Loucy (cell line): Measurements from ENCODE around the gene PCDHGC5.

Source experiments
- EZH2phosphoT487 ChIP-seq: fragments of 200-600 bp; IDR thresholded peaks from 2 replicates; pipeline ENCODE4 v1.6.1; 2018; ENCODE audit warnings: antibody characterized with exemption, mild to moderate bottlenecking, moderate library complexity, borderline replicate concordance
- TF ChIP-seq, protein P1 (sequence below): fragments of 200-600 bp; sonication (generic); conservative IDR thresholded peaks from 2 replicates; pipeline ENCODE4 v1.5.1; 2014; ENCODE audit warnings: mild to moderate bottlenecking, antibody characterized with exemption, low read length

DNA sequence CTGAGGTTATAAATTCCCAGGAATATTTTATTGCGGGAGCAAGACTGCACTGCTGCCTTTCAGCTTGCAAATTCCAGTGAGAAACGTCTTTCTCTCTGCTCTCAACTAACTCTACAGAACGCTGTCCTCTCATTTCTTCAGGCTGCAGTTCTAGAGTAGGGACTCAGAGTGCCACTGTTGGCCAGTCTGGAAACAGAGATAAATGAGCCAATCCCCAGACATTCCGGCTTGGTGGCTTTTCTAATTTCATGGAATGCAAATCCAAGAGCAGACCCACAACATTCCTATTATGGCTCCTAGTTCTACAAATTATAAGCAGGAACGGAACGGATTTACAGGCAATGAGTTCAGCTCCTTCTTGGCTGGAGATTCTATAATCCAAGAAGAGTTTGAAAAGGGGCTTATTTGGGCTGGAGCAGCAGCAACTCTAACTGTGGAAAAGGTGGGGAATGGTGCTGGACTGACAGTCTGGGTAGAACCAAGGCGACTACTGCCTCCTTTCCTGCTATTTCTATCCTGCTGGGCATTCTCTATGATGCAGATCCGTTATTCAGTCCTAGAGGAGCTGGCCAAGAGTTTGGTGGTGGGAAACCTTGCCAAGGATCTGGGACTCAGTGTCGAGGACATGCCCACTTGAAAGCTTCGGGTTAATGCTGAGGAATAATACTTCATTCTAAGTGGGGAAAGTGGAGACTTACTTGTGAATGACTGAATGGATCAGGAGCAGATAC is 49.3 kb upstream of the PCDHGC5 start:
- TF ChIP-seq, protein P1, sequence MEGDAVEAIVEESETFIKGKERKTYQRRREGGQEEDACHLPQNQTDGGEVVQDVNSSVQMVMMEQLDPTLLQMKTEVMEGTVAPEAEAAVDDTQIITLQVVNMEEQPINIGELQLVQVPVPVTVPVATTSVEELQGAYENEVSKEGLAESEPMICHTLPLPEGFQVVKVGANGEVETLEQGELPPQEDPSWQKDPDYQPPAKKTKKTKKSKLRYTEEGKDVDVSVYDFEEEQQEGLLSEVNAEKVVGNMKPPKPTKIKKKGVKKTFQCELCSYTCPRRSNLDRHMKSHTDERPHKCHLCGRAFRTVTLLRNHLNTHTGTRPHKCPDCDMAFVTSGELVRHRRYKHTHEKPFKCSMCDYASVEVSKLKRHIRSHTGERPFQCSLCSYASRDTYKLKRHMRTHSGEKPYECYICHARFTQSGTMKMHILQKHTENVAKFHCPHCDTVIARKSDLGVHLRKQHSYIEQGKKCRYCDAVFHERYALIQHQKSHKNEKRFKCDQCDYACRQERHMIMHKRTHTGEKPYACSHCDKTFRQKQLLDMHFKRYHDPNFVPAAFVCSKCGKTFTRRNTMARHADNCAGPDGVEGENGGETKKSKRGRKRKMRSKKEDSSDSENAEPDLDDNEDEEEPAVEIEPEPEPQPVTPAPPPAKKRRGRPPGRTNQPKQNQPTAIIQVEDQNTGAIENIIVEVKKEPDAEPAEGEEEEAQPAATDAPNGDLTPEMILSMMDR, result no peak
- TF ChIP-seq EZH2phosphoT487, result no peak
